Thyroid gland (tissue), 4 donors: ENCODE results near the gene OLA1. TPM values are rescaled to one million over a fixed set of nuclear protein-coding genes. Genes with fewer than 3 reads are reported as not detected.

Experiments
- DNase-seq, 2 donors: peaks; one replicate each; pipeline ENCODE4 v3.0.0-alpha.2; 2019
- H3K27ac ChIP-seq, 3 donors: fragments of 200-600 bp; sonication (generic); 1 replicate in 2 of 3; 2 replicates in 1 of 3; pipeline ENCODE4 v1.5.1; 2016 to 2019; ENCODE audit warnings: mild to moderate bottlenecking in 1 of 3, moderate library complexity in 1 of 3
- H3K27me3 ChIP-seq: fragments of 200-600 bp; sonication (generic); one replicate; pipeline ENCODE4 v1.5.1; 2019
- H3K36me3 ChIP-seq, 2 donors: fragments of 200-600 bp; sonication (generic); one replicate each; pipeline ENCODE4 v1.5.1; 2016 to 2019
- H3K4me1 ChIP-seq, 2 donors: fragments of 200-600 bp; sonication (generic); one replicate each; pipeline ENCODE4 v1.5.1; 2017 to 2019
- H3K4me3 ChIP-seq, 3 donors: fragments of 200-600 bp; sonication (generic); replicated peaks in 1 of 3; 1 replicate in 2 of 3; 2 replicates in 1 of 3; pipeline ENCODE4 v1.5.1; 2016; ENCODE audit warnings: mild to moderate bottlenecking in 1 of 3
- H3K9me3 ChIP-seq: fragments of 200-600 bp; sonication (generic); one replicate; pipeline ENCODE4 v1.5.1; 2017
- POLR2A ChIP-seq, 2 donors: fragments of 450-650 bp; IDR thresholded peaks; one replicate each; pipeline ENCODE4 v1.6.1; 2017; ENCODE audit warnings: antibody characterized with exemption in 2 of 2, mild to moderate bottlenecking in 2 of 2, moderate library complexity in 1 of 2
- WGBS, 2 donors: methylation state at CpG; one replicate each; pipeline ENCODE4 v1.1.5; 2017; 5-methylcytosine and 5-hydroxymethylcytosine counted together
- intact Hi-C: fragments of 100-400 bp; cut with DNase I; formaldehyde crosslinking; loops from one replicate; pipeline ENCODE4 v1.15.1; 2023
- total RNA-seq, 4 donors: library from RNA; depleted of rRNA; stranded (reverse); fragments of >200 nt; gene quantifications; one replicate each; pipeline ENCODE4 v1.2.3, GENCODE V29; 2016
- TF ChIP-seq, protein P1 (sequence below), 6 experiments: fragments of 200-600 bp in 3 of 6; fragments of 450-650 bp in 3 of 6; sonication (generic) in 3 of 6; IDR thresholded peaks; one replicate each; pipeline ENCODE4 v1.5.1; 2016 to 2019; ENCODE audit warnings: antibody characterized with exemption in 6 of 6, mild to moderate bottlenecking in 2 of 6, inconsistent platforms in 1 of 6, moderate library complexity in 1 of 6

The OLA1 gene
- total RNA-seq, 4 donors from 2014 or later = 51.8 to 68.5 (median 53.5) TPM

DNA sequence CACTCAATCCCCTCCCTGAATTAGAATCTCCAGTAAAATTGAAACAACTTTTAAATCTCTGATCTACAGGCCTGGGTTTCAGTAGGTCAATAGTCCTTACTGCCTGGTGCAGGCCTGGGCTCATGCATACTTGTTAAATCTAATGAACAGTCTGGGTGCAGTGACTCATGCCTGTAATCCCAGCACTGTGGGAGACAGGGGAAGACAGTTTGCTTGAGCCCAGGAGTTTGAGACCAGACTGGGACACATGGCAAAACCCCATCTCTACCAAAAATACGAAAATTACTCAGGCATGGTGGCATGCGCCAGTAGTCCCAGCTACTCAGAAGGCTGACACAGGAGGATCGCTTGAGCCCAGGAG, 188.5 kb downstream of the OLA1 start:
- no peak overlapping the region for H3K4me3 ChIP-seq
- H3K27me3 ChIP-seq = no peaks in the 10 kb centered on the region
- no peaks in the 10 kb centered on the region for H3K9me3 ChIP-seq
- no peak for TF ChIP-seq POLR2A (IDR thresholded peaks at IDR 0.05)
- TF ChIP-seq, protein P1, sequence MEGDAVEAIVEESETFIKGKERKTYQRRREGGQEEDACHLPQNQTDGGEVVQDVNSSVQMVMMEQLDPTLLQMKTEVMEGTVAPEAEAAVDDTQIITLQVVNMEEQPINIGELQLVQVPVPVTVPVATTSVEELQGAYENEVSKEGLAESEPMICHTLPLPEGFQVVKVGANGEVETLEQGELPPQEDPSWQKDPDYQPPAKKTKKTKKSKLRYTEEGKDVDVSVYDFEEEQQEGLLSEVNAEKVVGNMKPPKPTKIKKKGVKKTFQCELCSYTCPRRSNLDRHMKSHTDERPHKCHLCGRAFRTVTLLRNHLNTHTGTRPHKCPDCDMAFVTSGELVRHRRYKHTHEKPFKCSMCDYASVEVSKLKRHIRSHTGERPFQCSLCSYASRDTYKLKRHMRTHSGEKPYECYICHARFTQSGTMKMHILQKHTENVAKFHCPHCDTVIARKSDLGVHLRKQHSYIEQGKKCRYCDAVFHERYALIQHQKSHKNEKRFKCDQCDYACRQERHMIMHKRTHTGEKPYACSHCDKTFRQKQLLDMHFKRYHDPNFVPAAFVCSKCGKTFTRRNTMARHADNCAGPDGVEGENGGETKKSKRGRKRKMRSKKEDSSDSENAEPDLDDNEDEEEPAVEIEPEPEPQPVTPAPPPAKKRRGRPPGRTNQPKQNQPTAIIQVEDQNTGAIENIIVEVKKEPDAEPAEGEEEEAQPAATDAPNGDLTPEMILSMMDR (IDR thresholded peaks at IDR 0.05) = no peak
- DNase-seq = no peak
- intact Hi-C loops = no loop called here
- peaks cover 4 to 11% of the 10 kb centered on the region in 2 donors for H3K4me1 ChIP-seq
- H3K36me3 ChIP-seq = no peaks in the 10 kb centered on the region
- no peak overlapping the region for H3K27ac ChIP-seq
- 93 to 95% methylated on average over 3 of the region's 3 CpGs for WGBS, 2 donors

DNA sequence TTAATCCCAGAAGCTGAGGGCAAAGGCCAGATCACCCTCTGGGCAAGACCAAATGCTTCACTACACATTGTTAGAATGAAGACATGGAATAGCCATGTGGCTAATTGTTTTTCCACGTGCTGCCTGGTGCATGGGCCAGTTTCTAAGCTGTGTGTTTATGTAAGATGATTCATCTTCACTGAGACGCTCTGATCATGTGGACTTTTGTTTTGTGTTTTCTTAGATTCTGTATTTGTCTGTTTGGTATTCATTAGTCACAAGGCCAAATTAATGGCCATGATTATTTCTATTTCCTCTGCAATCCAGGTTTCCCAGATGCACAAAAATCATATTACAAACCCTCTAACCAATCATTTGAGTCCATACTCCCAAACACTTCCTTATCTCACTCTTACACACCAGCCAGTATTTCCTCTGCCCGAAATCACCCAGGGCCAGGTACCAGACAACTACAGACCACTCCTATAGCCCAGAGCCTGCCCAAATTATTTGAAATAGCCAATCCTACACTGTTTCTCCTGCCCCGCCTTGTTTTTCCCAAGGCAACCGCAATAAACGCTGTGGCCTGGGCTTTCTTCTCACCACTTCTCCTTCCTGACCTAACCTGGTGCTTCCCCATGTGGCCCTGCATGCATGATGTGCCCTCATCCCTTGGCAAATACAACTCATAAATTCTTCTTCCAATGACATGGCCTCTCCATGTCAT, 189.0 kb downstream of the OLA1 start:
- DNase-seq = no peak
- TF ChIP-seq, protein P1 (IDR thresholded peaks at IDR 0.05) = no peak
- TF ChIP-seq POLR2A (IDR thresholded peaks at IDR 0.05) = no peak
- intact Hi-C loops = no loop called here
- H3K4me3 ChIP-seq = no peak overlapping the region
- 71 to 86% methylated on average over 6 of the region's 6 CpGs for WGBS, 2 donors
- H3K4me1 ChIP-seq = peaks cover 4 to 11% of the 10 kb centered on the region in 2 donors
- H3K9me3 ChIP-seq = no peaks in the 10 kb centered on the region
- H3K27me3 ChIP-seq = no peaks in the 10 kb centered on the region
- no peak overlapping the region for H3K27ac ChIP-seq
- no peaks in the 10 kb centered on the region for H3K36me3 ChIP-seq

- DNase-seq = no peak
- H3K9me3 ChIP-seq = no peaks in the 10 kb centered on the region
- no peak overlapping the region for H3K27ac ChIP-seq
- no peak overlapping the region for H3K4me3 ChIP-seq
- intact Hi-C loops = no loop called here
- H3K4me1 ChIP-seq = peaks cover 4 to 11% of the 10 kb centered on the region in 2 donors
- no peaks in the 10 kb centered on the region for H3K36me3 ChIP-seq
- TF ChIP-seq, protein P1 (IDR thresholded peaks at IDR 0.05) = no peak
- TF ChIP-seq POLR2A (IDR thresholded peaks at IDR 0.05) = no peak
- WGBS, 2 donors = 90 to 100% methylated on average over 1 of the region's 1 CpG
- H3K27me3 ChIP-seq = no peaks in the 10 kb centered on the region
Measured at GRCh38 chr2:174058456-174058855, 189.9 kb downstream of the OLA1 start.

- intact Hi-C loops = no loop called here
- no peak for DNase-seq
- peaks cover 4 to 11% of the 10 kb centered on the region in 2 donors for H3K4me1 ChIP-seq
- TF ChIP-seq POLR2A (IDR thresholded peaks at IDR 0.05) = no peak
- TF ChIP-seq, protein P1 (IDR thresholded peaks at IDR 0.05) = no peak
- no peak overlapping the region for H3K4me3 ChIP-seq
- H3K9me3 ChIP-seq = no peaks in the 10 kb centered on the region
- 16 to 27% methylated on average over 2 of the region's 2 CpGs for WGBS, 2 donors
- H3K36me3 ChIP-seq = no peaks in the 10 kb centered on the region
- H3K27me3 ChIP-seq = no peaks in the 10 kb centered on the region
- H3K27ac ChIP-seq = no peak overlapping the region
Measured at GRCh38 chr2:174058026-174058425, 190.3 kb downstream of the OLA1 start.

DNA sequence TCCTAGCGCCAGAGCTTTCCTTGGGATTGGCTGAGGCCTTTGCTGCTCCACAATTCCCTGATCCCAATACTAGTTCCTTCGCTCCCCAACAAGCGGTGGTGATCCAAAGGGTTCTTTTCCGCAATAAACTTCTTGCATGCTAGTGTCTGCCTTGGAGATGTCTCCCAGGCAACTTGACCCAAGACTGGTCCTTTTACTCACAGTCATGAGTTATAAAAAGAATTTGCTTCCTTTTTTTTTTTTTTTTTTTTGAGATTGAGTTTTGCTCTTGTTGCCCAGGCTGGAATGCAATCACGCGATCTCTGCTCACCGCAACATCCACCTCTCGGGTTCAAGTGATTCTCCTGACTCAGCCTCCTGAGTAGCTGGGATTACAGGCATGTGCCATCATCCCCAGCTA, 193.4 kb downstream of the OLA1 start:
- intact Hi-C loops = no loop called here
- WGBS, 2 donors = 95 to 97% methylated on average over 8 of the region's 8 CpGs

More for the DNA sequence above, 193.4 kb downstream of the OLA1 start:
- Histone ChIP-seq H3K36me3 (no peaks in the 10 kb centered on the region), H3K4me3 (no peak overlapping the region), H3K27ac (no peak overlapping the region), H3K9me3 (no peaks in the 10 kb centered on the region), H3K4me1 (peaks cover 0 to 4% of the 10 kb centered on the region in 2 donors), H3K27me3 (no peaks in the 10 kb centered on the region)
- DNase-seq = no peak
- TF ChIP-seq, protein P1 (IDR thresholded peaks at IDR 0.05) = no peak
- no peak for TF ChIP-seq POLR2A (IDR thresholded peaks at IDR 0.05)
